GM19395 (cell line): Measurements from ENCODE around the gene TIMM9.
"Not testable (repeated sequence)": the region's sequence is repeated elsewhere in the genome, so short reads cannot be mapped to it uniquely, and the experiment has no call there.

Experiments
- ATAC-seq: cut with Tn5 transposase; IDR thresholded peaks from one replicate; pipeline ENCODE4 v1.9.1; 2021; ENCODE audit warnings: mild to moderate bottlenecking, moderate library complexity; ENCODE audit not compliant: unreplicated experiment

Gene TIMM9, protein sequence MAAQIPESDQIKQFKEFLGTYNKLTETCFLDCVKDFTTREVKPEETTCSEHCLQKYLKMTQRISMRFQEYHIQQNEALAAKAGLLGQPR

GRCh38 chr14:58427281-58428117 lies at the start of gene TIMM9, which contains the start of gene KIAA0586:
Gene TIMM9 (minus strand): TSS chr14:58427531. CDS start chr14:58411945, 15,586 bp downstream.
Gene KIAA0586 (plus strand): TSS chr14:58427719. CDS start chr14:58428265, 546 bp downstream.
- peak; percentile 92 for ATAC-seq

- ATAC-seq: no peak
Observed at GRCh38 chr14:58476320-58476719, 49.0 kb upstream of the TIMM9 start.

DNA sequence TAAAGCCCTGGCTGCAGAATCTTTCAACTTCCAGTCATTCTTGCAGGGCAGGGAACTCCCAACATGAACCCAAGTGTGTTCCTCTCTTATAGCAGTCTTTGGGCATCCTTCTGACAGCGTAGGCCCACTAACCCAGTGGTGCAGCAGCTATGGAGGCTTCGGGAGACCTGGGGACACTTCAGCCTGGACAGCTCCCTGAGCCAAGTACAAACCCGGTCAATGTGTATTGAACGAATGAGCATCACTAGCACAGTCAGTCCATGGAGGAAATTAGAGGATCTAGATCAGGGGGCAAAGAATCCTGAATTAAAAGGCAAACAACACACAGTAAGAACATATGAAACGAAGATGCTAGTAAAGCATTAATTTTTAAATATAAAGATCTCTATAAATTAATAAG lies 42.0 kb upstream of the TIMM9 start:
- no peak for ATAC-seq

GRCh38 chr14:58467575-58467974 lies 40.2 kb upstream of the TIMM9 start:
- no peak for ATAC-seq

DNA sequence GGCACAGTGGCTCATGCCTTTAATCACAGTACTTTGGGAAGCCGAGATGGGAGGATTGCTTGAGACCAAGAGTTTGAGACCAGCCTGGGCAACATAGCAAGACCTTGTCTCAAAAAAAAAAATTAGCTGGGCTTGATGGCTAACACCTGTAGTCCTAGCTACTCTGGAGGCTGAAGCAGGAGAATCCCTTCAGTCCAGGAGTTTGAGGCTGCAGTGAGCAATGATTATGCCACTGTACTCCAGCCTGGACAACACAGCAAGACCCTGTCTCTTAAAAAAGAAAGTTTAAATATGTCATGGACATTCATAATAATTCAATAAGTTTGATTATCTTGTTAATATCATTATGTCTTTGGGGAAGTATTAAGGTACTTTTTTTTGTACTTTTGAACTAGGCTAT lies 39.1 kb upstream of the TIMM9 start:
- ATAC-seq: no peak

- ATAC-seq: no peak
Observed at GRCh38 chr14:58465421-58465820, 38.1 kb upstream of the TIMM9 start.

DNA sequence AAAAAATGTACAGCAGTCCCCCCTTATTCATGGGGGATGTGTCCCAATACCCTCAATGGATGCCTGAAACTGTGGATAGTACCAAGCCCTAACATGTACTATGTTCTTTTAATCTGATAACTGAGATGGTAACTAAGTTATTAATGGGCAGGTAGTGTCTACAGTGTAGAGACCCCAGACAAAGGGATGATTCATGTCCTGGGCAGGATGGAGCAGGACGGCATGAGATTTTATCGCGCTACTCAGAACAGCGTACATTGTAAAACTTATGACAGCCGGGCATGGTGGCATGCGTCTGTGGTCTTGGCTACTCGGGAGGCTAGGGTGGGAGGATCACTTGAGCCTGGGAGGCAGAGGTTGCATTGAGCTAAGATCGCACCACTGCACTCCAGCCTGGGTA lies 37.3 kb upstream of the TIMM9 start:
- no peak for ATAC-seq

- no peak for ATAC-seq
Observed at GRCh38 chr14:58463147-58463546, 35.8 kb upstream of the TIMM9 start.

- no peak for ATAC-seq
Observed at GRCh38 chr14:58460772-58461171, 33.4 kb upstream of the TIMM9 start.

DNA sequence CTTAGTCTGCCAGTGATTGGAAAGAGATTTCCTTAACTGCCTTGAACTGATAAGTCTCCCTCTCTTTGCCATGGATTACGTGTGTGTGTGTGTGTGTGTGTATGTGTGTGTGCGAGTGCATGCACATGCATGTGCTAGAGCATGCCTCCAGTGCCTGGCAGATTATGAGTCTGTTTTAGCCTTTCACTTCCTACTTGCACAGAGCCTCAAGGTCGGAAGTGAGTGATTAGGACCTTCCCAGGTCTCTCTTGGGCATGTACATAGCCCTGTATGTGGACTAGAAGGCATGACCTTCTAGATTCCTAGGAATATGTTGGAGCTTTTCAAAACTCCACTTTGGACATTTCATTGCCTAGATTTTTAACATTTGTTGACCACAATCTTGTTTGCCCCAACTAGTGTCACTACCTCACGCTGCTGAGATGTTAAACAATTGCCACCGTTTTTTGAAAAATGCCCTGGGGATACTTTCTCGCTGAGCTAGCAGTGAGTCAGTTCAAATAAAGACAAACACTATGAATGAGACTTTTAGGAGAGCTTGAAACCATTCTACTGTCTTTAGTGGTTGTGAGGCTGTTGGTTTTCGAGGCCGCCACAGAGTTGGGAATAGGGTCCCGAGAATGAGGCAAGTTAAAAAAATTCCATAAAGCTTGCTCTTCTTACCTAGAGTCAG lies 28.4 kb upstream of the TIMM9 start:
- no peak for ATAC-seq

DNA sequence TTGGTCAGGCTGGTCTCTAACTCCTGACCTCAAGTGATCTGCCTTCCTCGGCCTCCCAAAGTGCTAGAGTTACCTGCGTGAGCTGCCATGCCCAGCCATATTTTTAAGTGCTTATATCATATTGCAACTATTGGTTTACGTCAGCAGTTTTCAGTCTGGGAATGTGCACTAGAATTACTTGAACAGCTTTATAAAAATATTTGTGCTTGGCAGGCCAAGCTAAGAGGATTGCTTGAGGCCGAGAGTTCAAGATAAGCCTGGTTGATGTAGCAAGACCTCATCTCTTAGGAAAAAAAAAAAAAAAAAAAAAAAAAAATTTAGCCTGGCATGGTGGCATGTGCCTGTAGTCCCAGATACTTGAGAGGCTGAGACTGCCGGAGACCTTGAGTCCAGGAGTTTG lies 17.3 kb upstream of the TIMM9 start:
- ATAC-seq: no peak

DNA sequence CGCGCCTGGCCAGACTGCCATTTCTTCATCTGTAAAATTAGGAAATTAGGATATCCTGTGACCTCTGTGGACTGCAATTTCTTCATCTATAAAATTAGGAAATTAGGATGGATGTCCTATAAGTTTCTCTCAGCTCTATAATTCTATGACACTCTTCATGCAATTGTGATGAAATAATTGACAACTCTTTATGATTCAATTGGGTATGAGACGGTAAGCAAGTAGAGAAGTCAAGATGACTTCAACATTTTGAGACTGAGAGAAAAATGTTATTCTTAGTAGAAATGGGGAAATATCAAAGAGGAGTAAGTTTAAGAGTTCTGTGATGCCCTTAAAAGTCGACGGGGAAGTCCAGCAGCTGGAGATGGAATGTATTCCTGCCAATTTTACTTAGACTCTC lies 12.1 kb upstream of the TIMM9 start:
- ATAC-seq: no peak

DNA sequence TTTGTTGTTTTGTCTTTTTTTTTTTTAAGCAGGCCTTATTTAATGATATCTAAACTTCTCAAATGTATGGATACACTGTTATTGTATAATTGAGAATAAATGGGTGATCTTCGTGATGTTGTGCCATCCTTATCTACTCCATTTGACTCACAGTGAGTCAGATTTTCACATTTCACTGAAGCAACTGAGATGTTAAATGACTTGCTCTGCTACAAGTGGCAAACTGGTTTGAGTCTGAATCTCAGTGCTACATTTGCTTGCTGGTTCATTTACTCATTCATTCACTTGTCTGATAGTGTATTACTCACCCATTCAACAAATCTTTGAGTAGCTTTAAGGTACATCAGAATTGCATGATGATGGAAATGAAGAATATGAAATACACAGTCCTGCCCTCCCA lies 2.8 kb upstream of the TIMM9 start:
- ATAC-seq: no peak

DNA sequence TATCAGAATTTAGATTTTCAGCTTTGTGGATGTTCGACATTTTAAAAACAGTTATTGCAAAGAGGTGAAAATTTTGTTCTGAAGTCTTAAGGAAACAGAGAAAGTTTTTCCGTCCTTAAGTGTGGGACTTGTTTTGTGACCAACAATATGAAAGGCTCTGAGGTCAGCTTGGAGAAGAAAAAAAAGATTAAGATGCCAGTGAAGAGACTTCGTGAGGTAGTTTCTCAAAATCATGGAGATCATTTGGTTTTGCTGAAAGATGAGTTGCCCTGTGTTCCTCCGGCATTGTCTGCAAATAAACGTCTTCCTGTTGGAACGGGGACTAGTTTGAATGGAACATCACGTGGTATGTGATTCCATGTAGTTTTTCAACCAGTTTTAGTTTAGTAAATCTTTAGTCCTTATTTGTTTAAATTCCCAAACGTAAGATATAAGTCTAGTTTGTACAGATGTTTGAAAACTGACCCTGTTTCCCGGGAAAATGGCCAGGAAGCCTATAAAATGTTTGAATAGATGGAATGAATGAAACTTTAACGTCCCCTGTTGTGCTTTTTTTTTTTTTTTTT lies 870 bp upstream of the TIMM9 start:
- ATAC-seq: no peak

- ATAC-seq: peak; percentile 47
Observed at GRCh38 chr14:58426670-58427280, 556 bp downstream of the TIMM9 start.

DNA sequence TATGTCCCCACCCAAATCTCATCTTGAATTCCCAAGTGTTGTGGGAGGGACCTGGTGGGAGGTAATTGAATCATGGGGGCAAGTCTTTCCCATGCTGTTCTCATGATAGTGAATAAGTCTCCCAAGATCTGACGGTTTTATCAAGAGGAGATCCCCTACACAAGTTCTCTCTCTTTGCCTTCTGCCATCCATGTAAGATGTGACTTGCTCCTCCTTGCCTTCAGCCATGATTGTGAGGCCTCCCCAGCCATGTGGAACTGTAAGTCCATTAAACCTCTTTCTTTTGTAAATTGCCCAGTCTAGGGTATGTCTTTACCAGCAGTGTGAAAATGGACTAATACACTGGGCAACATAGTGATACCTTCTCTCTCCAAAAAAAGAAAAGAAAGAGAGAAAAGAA lies 10.4 kb downstream of the TIMM9 start:
- not testable (repeated sequence) for ATAC-seq

DNA sequence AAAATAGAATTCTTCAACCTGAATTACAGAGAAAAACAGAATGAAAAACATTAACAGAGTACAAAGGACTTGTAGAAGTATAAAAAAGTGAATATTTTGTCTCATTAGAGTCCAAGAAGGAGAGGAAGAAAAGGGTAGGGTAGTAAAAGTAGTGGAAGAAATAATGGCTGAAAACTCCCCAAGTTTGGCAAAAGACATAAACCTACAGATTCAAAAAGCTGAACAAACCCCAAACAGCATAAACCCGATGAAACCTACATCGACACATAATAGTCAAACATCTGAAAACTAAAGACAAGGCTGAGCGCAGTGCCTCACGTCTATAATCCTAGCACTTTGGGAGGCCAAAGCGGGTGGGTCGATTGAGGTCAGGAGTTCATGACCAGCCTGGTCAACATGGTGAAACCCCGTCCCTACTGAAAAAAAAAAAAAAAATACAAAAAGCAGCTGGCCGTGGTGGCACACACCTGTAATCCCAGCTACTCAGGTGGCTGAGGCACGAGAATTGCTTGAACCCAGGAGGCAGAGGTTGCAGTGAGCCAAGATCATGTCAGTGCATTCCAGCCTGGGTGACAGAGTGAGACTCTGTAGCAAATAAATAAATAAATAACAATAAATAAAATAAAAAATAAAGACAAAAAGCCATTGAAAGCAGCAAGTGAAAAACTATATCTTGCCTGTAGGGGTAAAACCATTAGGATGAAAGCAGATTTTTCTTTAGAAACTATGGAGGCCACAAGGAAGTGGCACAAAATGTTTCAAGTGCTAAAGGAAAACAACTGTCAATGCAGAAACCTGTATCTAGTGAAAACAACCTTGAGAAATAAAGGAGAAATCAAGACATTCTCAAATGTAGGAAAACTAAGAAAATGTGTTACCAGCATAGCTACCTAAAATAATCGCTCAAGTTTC lies 11.4 kb downstream of the TIMM9 start:
- ATAC-seq: no peak

GRCh38 chr14:58414845-58415244 lies 12.5 kb downstream of the TIMM9 start:
- ATAC-seq: no peak

- ATAC-seq: no peak
Observed at GRCh38 chr14:58408681-58409215, 18.6 kb downstream of the TIMM9 start.

GRCh38 chr14:58401587-58401986 lies 25.7 kb downstream of the TIMM9 start:
- no peak for ATAC-seq
